CD4-positive, alpha-beta memory T cell (primary cell): ENCODE measurements around the gene MAST3. TPM values are rescaled to one million over a fixed set of nuclear protein-coding genes. Genes with fewer than 3 reads are reported as not detected.

Experiments used
- CTCF ChIA-PET: fragments of 350-600 bp; sonication (Branson Sonifier 250); formaldehyde crosslinking; loops from one replicate; lab custom pipeline; 2021; ENCODE audit warnings: inconsistent platforms; ENCODE audit not compliant: partially characterized antibody; lab: Charles Lee
- POLR2A ChIA-PET: fragments of 350-600 bp; sonication (Branson Sonifier 250); formaldehyde crosslinking; loops from one replicate; lab custom pipeline; 2021; ENCODE audit not compliant: partially characterized antibody; lab: Charles Lee
- DNase-seq, 5 donors: peaks; one replicate each; pipeline versions ENCODE4 v3.0.0 to v3.0.0-alpha.2; 2020 to 2022; ENCODE audit warnings: mixed read lengths in 1 of 5
- H3K27ac ChIP-seq: one replicate; pipeline ENCODE4 v1.7.0; 2013; ENCODE audit warnings: low read depth, low read length
- H3K27me3 ChIP-seq: 2 replicates; pipeline ENCODE4 v1.7.0; 2013; ENCODE audit warnings: mild to moderate bottlenecking, low read length, moderate library complexity; ENCODE audit not compliant: insufficient read depth
- H3K36me3 ChIP-seq: 2 replicates; pipeline ENCODE4 v1.7.0; 2013; ENCODE audit warnings: mild to moderate bottlenecking, low read length, moderate library complexity; ENCODE audit not compliant: insufficient read depth
- H3K4me1 ChIP-seq: 2 replicates; pipeline ENCODE4 v1.7.0; 2013; ENCODE audit warnings: mild to moderate bottlenecking, low read length, moderate library complexity; ENCODE audit not compliant: insufficient read depth
- H3K4me3 ChIP-seq, 2 donors: one replicate each; pipeline ENCODE4 v1.7.0; 2013; ENCODE audit warnings: low read length in 2 of 2, mild to moderate bottlenecking in 1 of 2
- H3K9me3 ChIP-seq, 2 donors: one replicate each; pipeline ENCODE4 v1.7.0; 2013; ENCODE audit warnings: low read length in 2 of 2, control low read depth in 1 of 2; ENCODE audit not compliant: control insufficient read depth in 1 of 2
- H3K27ac Mint-ChIP-seq, 7 donors: one replicate each; pipeline ENCODE4 v1.8.0; 2020 to 2021; ENCODE audit warnings: mixed read lengths in 7 of 7, mild to moderate bottlenecking in 6 of 7, inconsistent platforms in 3 of 7, moderate library complexity in 3 of 7
- H3K27me3 Mint-ChIP-seq, 2 donors: one replicate each; pipeline ENCODE4 v1.8.0; 2020 to 2021; ENCODE audit warnings: mixed read lengths in 2 of 2
- H3K36me3 Mint-ChIP-seq, 2 donors: one replicate each; pipeline ENCODE4 v1.8.0; 2020 to 2021; ENCODE audit warnings: mixed read lengths in 2 of 2, inconsistent platforms in 1 of 2, mild to moderate bottlenecking in 1 of 2
- H3K4me1 Mint-ChIP-seq, 4 donors: one replicate each; pipeline ENCODE4 v1.8.0; 2020 to 2021; ENCODE audit warnings: mixed read lengths in 4 of 4, mild to moderate bottlenecking in 1 of 4
- H3K4me3 Mint-ChIP-seq, 8 donors: one replicate each; pipeline ENCODE4 v1.8.0; 2020 to 2021; ENCODE audit warnings: mixed read lengths in 8 of 8, mild to moderate bottlenecking in 7 of 8, moderate library complexity in 6 of 8, inconsistent platforms in 3 of 8
- H3K9me3 Mint-ChIP-seq, 8 donors: one replicate each; pipeline ENCODE4 v1.8.0; 2020 to 2021; ENCODE audit warnings: mixed read lengths in 8 of 8, mild to moderate bottlenecking in 5 of 8, inconsistent platforms in 3 of 8, moderate library complexity in 1 of 8
- intact Hi-C: fragments of 100-400 bp; cut with micrococcal nuclease; formaldehyde crosslinking; loops from one replicate; pipeline ENCODE4 v1.15.1; 2023
- polyA plus RNA-seq, 2 donors: library from polyadenylated mRNA; unstranded; fragments of 300-500 nt; fragmentation: Illumina TruSeq; gene quantifications; one replicate each; pipeline ENCODE4 v1.2.3, GENCODE V29; 2021
- total RNA-seq, 2 experiments: library from RNA; stranded (reverse); gene quantifications; one replicate each; pipeline ENCODE4 v1.2.3, GENCODE V29; 2021

MAST3 gene
- total and polyA plus RNA-seq, 4 experiments from 2014 or later, result 4.3 to 53.9 (median 34.2) TPM

DNA sequence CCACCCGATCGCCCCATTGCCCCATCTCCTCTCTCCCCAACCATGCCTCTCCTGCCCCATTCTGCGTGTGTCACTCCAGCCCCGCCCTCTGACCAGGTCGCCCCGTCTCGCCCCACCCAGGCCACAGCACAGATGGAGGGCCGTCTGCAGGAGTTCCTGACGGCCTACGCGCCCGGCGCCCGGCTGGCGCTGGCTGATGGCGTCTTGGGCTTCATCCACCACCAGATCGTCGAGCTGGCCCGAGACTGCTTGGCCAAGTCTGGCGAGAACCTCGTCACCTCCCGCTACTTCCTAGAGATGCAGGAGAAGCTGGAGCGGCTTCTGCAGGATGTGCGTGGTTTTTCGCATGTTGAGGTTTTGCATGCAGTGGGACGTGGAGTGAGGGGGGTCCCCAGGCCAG is 26.2 kb downstream of the MAST3 start:
- H3K4me1 Mint-ChIP-seq, result peaks cover 11 to 30% (median 16%) of the 10 kb centered on the region in 4 donors
- H3K4me3 ChIP-seq, result no peak overlapping the region
- H3K27me3 Mint-ChIP-seq, result no peaks in the 10 kb centered on the region
- no peaks in the 10 kb centered on the region for H3K9me3 Mint-ChIP-seq
- ChIA-PET POLR2A (interaction anchor here (0.9 to 2.6 kb wide), 2 partner anchors 12 to 28 kb away, joined by 3 to 8 read pairs; partner anchors contain the start of gene PIK3R2), CTCF (interaction anchor here (0.5 to 3.1 kb wide), 2 partner anchors 11 to 204 kb away, joined by 3 to 17 read pairs; no protein-coding TSS in a partner anchor)
- DNase-seq, result no peak
- no peaks in the 10 kb centered on the region for H3K9me3 ChIP-seq
- peaks cover 53% of the 10 kb centered on the region for H3K36me3 ChIP-seq
- no peak overlapping the region for H3K4me3 Mint-ChIP-seq
- peaks cover 24% of the 10 kb centered on the region for H3K4me1 ChIP-seq
- intact Hi-C loops, result no loop called here
- no peaks in the 10 kb centered on the region for H3K27me3 ChIP-seq
- H3K27ac ChIP-seq, result no peak overlapping the region
- H3K27ac Mint-ChIP-seq, result peak overlapping the region in 1 of 7 donors; percentile 41
- peaks cover 19 to 45% of the 10 kb centered on the region in 2 donors for H3K36me3 Mint-ChIP-seq

DNA sequence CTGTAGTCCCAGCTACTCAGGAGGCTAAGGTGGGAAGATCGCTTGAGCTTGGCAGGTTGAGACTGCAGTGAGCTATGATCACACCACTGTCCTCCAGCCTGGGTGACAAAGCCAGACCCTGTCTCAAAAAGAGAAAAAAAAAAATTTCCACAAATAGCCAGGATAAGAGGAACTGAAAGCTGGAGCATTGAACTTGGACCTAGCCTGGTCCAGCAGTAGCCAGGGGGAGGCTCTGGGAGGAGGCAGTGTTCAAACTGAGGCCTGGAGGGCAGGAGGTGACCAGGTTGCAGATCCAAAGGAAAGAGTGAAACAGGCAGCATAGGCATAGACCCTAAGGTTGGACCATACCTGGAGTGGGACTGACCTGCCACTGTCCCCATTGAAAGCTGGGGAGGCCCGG is 28.5 kb downstream of the MAST3 start:
- H3K4me3 Mint-ChIP-seq, result no peak overlapping the region
- peaks cover 0 to 7% (median under 1%) of the 10 kb centered on the region in 4 donors for H3K4me1 Mint-ChIP-seq
- Histone ChIP-seq H3K27ac (no peak overlapping the region), H3K36me3 (peaks cover 73% of the 10 kb centered on the region), H3K4me1 (peaks cover 1% of the 10 kb centered on the region), H3K9me3 (no peaks in the 10 kb centered on the region), H3K27me3 (no peaks in the 10 kb centered on the region), H3K4me3 (no peak overlapping the region)
- no peaks in the 10 kb centered on the region for H3K9me3 Mint-ChIP-seq
- intact Hi-C loops, result no loop called here
- ChIA-PET CTCF (interaction anchor here (1.0 to 3.1 kb wide), 4 partner anchors 12 to 35 kb away, joined by 3 to 17 read pairs (median 5); no protein-coding TSS in a partner anchor), POLR2A (interaction anchor here (0.6 to 2.6 kb wide), 3 partner anchors 26 to 35 kb away, joined by 4 to 8 read pairs (median 4); partner anchors contain the start of gene PIK3R2)
- H3K36me3 Mint-ChIP-seq, result peaks cover 31 to 49% of the 10 kb centered on the region in 2 donors
- no peak for DNase-seq
- no peaks in the 10 kb centered on the region for H3K27me3 Mint-ChIP-seq
- peak overlapping the region in 5 of 7 donors; percentile 6 to 91 (median 69) for H3K27ac Mint-ChIP-seq

DNA sequence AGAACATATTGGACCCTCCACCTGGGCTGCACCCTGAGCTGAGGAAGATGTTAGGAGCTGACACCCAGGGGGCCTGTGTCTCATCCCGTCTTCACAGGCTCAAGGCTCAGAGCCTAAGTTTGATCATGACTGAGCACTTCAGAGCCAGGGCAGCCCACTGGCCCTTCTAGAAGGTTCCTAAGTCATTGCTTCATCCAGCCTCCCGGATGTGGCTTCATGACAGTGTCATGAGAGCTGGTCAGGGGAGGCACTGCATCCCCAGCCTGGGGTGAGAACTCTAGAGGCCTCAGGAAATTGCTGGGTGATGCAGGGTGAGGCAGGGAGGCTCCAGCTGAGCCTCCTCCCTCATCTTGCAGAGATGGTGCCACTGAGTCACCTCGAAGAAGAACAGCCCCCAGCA is 30.5 kb downstream of the MAST3 start:
- no peaks in the 10 kb centered on the region for H3K27me3 ChIP-seq
- H3K36me3 Mint-ChIP-seq, result peaks cover 41 to 54% of the 10 kb centered on the region in 2 donors
- H3K27ac ChIP-seq, result no peak overlapping the region
- H3K27ac Mint-ChIP-seq, result no peak overlapping the region
- POLR2A ChIA-PET, result interaction anchor here (0.8 to 1.8 kb wide), 4 partner anchors 9 to 41 kb away, joined by 3 to 4 read pairs (median 4); partner anchors contain the start of gene IL12RB1
- no peaks in the 10 kb centered on the region for H3K27me3 Mint-ChIP-seq
- no peaks in the 10 kb centered on the region for H3K4me1 ChIP-seq
- H3K9me3 Mint-ChIP-seq, result no peaks in the 10 kb centered on the region
- peaks cover 70% of the 10 kb centered on the region for H3K36me3 ChIP-seq
- H3K9me3 ChIP-seq, result no peaks in the 10 kb centered on the region
- CTCF ChIA-PET, result interaction anchor here (1.2 to 2.2 kb wide), 2 partner anchors 16 to 24 kb away, joined by 3 to 6 read pairs; no protein-coding TSS in a partner anchor
- H3K4me3 Mint-ChIP-seq, result no peak overlapping the region
- H3K4me3 ChIP-seq, result no peak overlapping the region
- DNase-seq, result no peak
- peaks cover 0 to 4% (median under 1%) of the 10 kb centered on the region in 4 donors for H3K4me1 Mint-ChIP-seq
- intact Hi-C loops, result no loop called here

DNA sequence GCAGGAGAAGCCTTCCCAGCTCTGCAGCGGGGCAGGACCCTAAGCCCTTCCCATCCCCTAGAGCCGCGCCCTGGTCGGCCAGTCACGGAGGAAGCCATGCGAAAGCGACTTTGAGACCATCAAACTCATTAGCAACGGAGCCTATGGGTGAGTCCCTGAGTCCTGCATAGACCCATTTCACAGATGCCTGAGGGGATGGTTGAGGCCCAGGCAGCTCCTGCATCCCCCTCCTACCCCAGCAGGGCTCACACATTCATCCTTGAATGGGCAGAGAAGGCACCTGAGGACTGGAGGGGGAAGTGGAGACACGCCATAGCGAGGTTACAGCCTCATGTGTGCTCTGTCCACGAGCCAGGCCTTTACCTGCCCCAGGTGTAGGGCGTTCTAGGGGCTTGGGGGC is 31.2 kb downstream of the MAST3 start:
- intact Hi-C loops, result no loop called here
- H3K4me1 Mint-ChIP-seq, result peaks cover 0 to 4% (median 0%) of the 10 kb centered on the region in 4 donors
- H3K4me3 Mint-ChIP-seq, result no peak overlapping the region
- POLR2A ChIA-PET, result interaction anchor here (0.8 to 1.3 kb wide), 3 partner anchors 10 to 42 kb away, joined by 3 to 4 read pairs (median 3); partner anchors contain the start of gene IL12RB1
- peaks cover 67% of the 10 kb centered on the region for H3K36me3 ChIP-seq
- no peaks in the 10 kb centered on the region for H3K9me3 Mint-ChIP-seq
- H3K27ac Mint-ChIP-seq, result no peak overlapping the region
- H3K27me3 Mint-ChIP-seq, result no peaks in the 10 kb centered on the region
- H3K9me3 ChIP-seq, result no peaks in the 10 kb centered on the region
- no peaks in the 10 kb centered on the region for H3K4me1 ChIP-seq
- no peak overlapping the region for H3K27ac ChIP-seq
- no peak overlapping the region for H3K4me3 ChIP-seq
- CTCF ChIA-PET, result interaction anchor here (1.2 kb wide), 1 partner anchor 17 kb away, joined by 3 read pairs; no protein-coding TSS in a partner anchor
- no peaks in the 10 kb centered on the region for H3K27me3 ChIP-seq
- no peak for DNase-seq
- peaks cover 37 to 51% of the 10 kb centered on the region in 2 donors for H3K36me3 Mint-ChIP-seq

DNA sequence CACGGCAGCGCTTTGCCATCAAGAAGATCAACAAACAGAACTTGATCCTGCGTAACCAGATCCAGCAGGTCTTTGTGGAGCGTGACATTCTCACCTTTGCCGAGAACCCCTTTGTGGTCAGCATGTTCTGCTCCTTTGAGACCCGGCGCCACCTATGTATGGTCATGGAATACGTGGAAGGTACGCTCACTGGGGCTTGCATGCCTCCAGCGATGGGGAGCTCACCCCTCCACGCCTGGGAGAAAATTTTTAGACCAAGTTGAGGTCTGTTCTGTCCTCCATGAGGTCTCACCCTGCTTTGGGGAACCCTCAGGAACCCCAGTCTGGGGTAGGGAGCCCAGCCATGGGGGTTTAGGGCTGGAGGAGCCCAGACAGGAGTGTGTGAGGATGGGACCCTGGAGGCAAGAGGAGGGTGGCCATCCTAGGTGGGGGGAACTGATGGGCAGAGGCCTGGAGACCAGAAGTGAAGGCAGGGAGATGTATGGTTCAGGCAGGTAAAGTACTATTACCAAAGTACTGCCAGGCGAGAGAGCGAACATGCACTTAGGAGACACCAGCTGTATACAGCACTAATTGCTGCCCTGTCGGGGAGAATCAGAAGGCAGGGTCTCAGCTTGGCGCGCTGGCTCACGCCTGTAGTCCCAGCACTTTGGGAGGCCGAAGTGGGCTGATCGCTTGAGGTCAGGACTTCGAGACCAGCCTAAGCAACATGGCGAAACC is 33.1 kb downstream of the MAST3 start:
- H3K36me3 Mint-ChIP-seq, result peaks cover 43 to 56% of the 10 kb centered on the region in 2 donors

DNA sequence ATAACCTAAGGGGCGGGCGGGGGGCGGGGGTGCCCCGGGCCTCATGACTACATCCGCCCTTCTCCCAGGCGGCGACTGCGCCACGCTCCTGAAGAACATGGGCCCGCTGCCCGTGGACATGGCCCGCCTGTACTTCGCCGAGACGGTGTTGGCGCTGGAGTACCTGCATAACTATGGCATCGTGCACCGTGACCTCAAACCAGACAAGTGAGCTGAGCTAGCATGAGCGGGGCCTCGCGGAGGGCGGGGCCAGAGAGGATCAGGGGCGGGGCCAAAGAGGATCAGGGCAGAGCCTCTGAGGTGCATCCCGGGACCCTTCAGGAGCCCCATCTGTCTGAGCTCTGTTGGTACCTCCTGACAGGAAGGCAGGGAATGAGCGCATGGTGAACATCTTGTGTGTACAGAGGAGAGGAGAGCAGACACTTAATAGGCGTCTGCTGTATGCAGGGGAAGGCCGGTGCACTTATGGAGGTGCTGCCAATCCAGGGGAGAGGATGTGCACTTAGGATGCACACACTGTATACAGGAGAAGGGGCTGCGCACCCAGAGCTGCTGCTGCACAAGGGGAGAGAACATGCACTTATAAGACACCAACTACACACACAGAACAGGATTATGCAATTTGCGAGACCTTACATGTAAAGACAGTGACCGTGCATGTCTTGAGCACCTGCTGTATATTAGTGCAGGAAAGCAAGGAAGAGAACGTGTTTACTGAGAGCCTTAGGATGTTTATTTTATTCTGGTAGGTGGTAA is 34.4 kb downstream of the MAST3 start:
- POLR2A ChIA-PET, result interaction anchor here (0.6 to 1.9 kb wide), 3 partner anchors 10 to 20 kb away, joined by 3 to 4 read pairs (median 4); no protein-coding TSS in a partner anchor
- peaks cover 41 to 57% of the 10 kb centered on the region in 2 donors for H3K36me3 Mint-ChIP-seq
- intact Hi-C loops, result no loop called here
- H3K4me3 ChIP-seq, result no peak overlapping the region
- H3K4me3 Mint-ChIP-seq, result no peak overlapping the region
- no peaks in the 10 kb centered on the region for H3K27me3 ChIP-seq
- H3K4me1 Mint-ChIP-seq, result no peaks in the 10 kb centered on the region
- no peak for DNase-seq
- no peaks in the 10 kb centered on the region for H3K9me3 ChIP-seq
- CTCF ChIA-PET, result no interaction called here
- no peaks in the 10 kb centered on the region for H3K27me3 Mint-ChIP-seq
- peaks cover 67% of the 10 kb centered on the region for H3K36me3 ChIP-seq
- peak overlapping the region in 1 of 7 donors; percentile 84 for H3K27ac Mint-ChIP-seq
- no peaks in the 10 kb centered on the region for H3K4me1 ChIP-seq
- H3K9me3 Mint-ChIP-seq, result no peaks in the 10 kb centered on the region
- no peak overlapping the region for H3K27ac ChIP-seq

More for the DNA sequence above, 33.1 kb downstream of the MAST3 start:
- no peak overlapping the region for H3K4me3 ChIP-seq
- intact Hi-C loops, result no loop called here
- ChIA-PET CTCF (no interaction called here), POLR2A (interaction anchor here (1.0 to 1.9 kb wide), 2 partner anchors 12 to 21 kb away, joined by 4 read pairs; no protein-coding TSS in a partner anchor)
- H3K27ac ChIP-seq, result no peak overlapping the region
- H3K27ac Mint-ChIP-seq, result peak overlapping the region in 2 of 7 donors; percentile 50 to 64
- no peaks in the 10 kb centered on the region for H3K27me3 Mint-ChIP-seq
- no peaks in the 10 kb centered on the region for H3K9me3 ChIP-seq
- peaks cover 0 to 4% (median 0%) of the 10 kb centered on the region in 4 donors for H3K4me1 Mint-ChIP-seq
- H3K9me3 Mint-ChIP-seq, result no peaks in the 10 kb centered on the region
- no peaks in the 10 kb centered on the region for H3K27me3 ChIP-seq
- DNase-seq, result no peak
- H3K36me3 ChIP-seq, result peaks cover 69% of the 10 kb centered on the region
- H3K4me1 ChIP-seq, result no peaks in the 10 kb centered on the region
- H3K4me3 Mint-ChIP-seq, result no peak overlapping the region
